Fibroblast of skin of left biceps (primary cell): ENCODE measurements around the gene ATP2C2.
"Not testable (repeated sequence)": the region's sequence is repeated elsewhere in the genome, so short reads cannot be mapped to it uniquely, and the experiment has no call there.

Experiments used
- DNase-seq, 2 experiments: peaks; one replicate each; pipeline ENCODE4 v3.0.0-alpha.2; 2013; ENCODE audit warnings: low read depth in 2 of 2

Gene ATP2C2

GRCh38 chr16:84339766-84340165 lies 28.6 kb upstream of the ATP2C2 start:
- no peak for DNase-seq

GRCh38 chr16:84340325-84341040 lies 27.9 kb upstream of the ATP2C2 start:
- no peak for DNase-seq

- DNase-seq = no peak
These were observed 26.6 kb upstream of the ATP2C2 start for GRCh38 chr16:84341528-84342295.

GRCh38 chr16:84343800-84344199 lies 24.5 kb upstream of the ATP2C2 start:
- not testable (repeated sequence) for DNase-seq

- DNase-seq = no peak
These were observed 23.6 kb upstream of the ATP2C2 start for GRCh38 chr16:84344781-84345180.

- DNase-seq = no peak
These were observed 21.2 kb upstream of the ATP2C2 start for GRCh38 chr16:84347161-84347560.

GRCh38 chr16:84348386-84348888 lies 19.9 kb upstream of the ATP2C2 start:
- DNase-seq = no peak

GRCh38 chr16:84349862-84350684 lies 18.3 kb upstream of the ATP2C2 start:
- DNase-seq = no peak

- no peak for DNase-seq
These were observed 17.5 kb upstream of the ATP2C2 start for GRCh38 chr16:84350685-84351400.

GRCh38 chr16:84351630-84352029 lies 16.7 kb upstream of the ATP2C2 start:
- no peak for DNase-seq

GRCh38 chr16:84354306-84354705 lies 14.0 kb upstream of the ATP2C2 start:
- no peak for DNase-seq

- DNase-seq = no peak
These were observed 13.2 kb upstream of the ATP2C2 start for GRCh38 chr16:84355149-84355548.

- DNase-seq = no peak
These were observed 12.2 kb upstream of the ATP2C2 start for GRCh38 chr16:84356176-84356575.

GRCh38 chr16:84356591-84357116 lies 11.7 kb upstream of the ATP2C2 start:
- no peak for DNase-seq

- peak in 1 of 2 experiments; percentile 1 for DNase-seq
These were observed 11.1 kb upstream of the ATP2C2 start for GRCh38 chr16:84357191-84357651.

GRCh38 chr16:84358601-84359295 lies 9.6 kb upstream of the ATP2C2 start:
- DNase-seq = no peak

GRCh38 chr16:84359326-84359725 lies 9.0 kb upstream of the ATP2C2 start:
- DNase-seq = no peak

GRCh38 chr16:84360170-84360569 lies 8.2 kb upstream of the ATP2C2 start:
- no peak for DNase-seq

- DNase-seq = no peak
These were observed 7.6 kb upstream of the ATP2C2 start for GRCh38 chr16:84360748-84361147.

GRCh38 chr16:84361546-84361945 lies 6.8 kb upstream of the ATP2C2 start:
- no peak for DNase-seq
